GM12864 (cell line): ENCODE measurements around the gene ZC3H18.

Experiments
- DNase-seq: peaks from one replicate; pipeline ENCODE4 v3.0.0-alpha.2; 2011; ENCODE audit warnings: low read depth
- H3K4me3 ChIP-seq: 2 replicates; pipeline ENCODE4 v1.5.1; 2011; ENCODE audit warnings: mild to moderate bottlenecking, low read depth, low read length, control low read depth
- TF ChIP-seq, protein P1 (sequence below): IDR thresholded peaks from 2 replicates; pipeline ENCODE4 v1.5.1; 2011; ENCODE audit warnings: low read depth, mild to moderate bottlenecking, moderate library complexity, low read length, control low read depth, inconsistent platforms; ENCODE audit errors: missing control alignments

ZC3H18 gene

GRCh38 chr16:88655053-88655732, 85.0 kb downstream of the ZC3H18 start:
- TF ChIP-seq, protein P1, sequence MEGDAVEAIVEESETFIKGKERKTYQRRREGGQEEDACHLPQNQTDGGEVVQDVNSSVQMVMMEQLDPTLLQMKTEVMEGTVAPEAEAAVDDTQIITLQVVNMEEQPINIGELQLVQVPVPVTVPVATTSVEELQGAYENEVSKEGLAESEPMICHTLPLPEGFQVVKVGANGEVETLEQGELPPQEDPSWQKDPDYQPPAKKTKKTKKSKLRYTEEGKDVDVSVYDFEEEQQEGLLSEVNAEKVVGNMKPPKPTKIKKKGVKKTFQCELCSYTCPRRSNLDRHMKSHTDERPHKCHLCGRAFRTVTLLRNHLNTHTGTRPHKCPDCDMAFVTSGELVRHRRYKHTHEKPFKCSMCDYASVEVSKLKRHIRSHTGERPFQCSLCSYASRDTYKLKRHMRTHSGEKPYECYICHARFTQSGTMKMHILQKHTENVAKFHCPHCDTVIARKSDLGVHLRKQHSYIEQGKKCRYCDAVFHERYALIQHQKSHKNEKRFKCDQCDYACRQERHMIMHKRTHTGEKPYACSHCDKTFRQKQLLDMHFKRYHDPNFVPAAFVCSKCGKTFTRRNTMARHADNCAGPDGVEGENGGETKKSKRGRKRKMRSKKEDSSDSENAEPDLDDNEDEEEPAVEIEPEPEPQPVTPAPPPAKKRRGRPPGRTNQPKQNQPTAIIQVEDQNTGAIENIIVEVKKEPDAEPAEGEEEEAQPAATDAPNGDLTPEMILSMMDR: no peak
- H3K4me3 ChIP-seq: no peak overlapping the region
- no peak for DNase-seq

GRCh38 chr16:88655733-88656281, 85.6 kb downstream of the ZC3H18 start:
- H3K4me3 ChIP-seq: no peak overlapping the region
- TF ChIP-seq, protein P1: no peak
- no peak for DNase-seq

DNA sequence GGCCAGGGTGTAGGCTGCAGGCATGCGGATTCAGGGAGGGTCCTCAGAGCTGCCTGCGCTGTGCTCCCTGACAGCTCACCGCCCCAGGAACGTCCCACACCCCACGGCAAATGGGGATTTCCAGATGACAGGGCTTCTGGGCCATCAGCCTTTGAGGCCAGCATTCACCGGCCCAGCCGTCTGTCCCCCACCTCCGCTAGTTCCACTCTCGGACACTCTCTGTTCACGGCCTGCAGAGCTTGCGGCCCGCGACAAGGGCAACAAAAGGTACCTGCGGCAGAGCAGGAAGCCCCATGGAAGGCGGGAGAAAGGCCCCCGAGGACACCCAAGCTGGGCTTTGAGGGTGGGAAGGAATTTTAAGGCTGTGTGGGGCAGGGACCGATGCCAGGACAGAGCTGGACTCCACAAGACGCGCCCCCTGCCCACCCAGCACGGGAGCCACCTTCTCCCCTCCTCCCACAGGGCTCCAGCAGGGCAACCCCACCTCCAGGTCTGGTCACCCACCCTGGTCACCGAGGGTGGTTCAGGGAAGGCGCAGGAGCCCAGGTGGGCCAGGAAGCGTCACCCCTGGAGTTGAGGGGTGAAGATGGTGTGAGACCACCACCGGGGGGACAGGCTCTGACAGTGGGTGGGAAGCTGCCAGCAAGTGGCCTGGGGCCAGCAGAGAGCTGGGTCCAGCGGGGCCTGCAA, 86.2 kb downstream of the ZC3H18 start:
- TF ChIP-seq, protein P1: no peak
- no peak overlapping the region for H3K4me3 ChIP-seq
- DNase-seq: no peak

GRCh38 chr16:88657371-88657770, 87.2 kb downstream of the ZC3H18 start:
- TF ChIP-seq, protein P1: no peak
- H3K4me3 ChIP-seq: no peak overlapping the region
- DNase-seq: no peak

DNA sequence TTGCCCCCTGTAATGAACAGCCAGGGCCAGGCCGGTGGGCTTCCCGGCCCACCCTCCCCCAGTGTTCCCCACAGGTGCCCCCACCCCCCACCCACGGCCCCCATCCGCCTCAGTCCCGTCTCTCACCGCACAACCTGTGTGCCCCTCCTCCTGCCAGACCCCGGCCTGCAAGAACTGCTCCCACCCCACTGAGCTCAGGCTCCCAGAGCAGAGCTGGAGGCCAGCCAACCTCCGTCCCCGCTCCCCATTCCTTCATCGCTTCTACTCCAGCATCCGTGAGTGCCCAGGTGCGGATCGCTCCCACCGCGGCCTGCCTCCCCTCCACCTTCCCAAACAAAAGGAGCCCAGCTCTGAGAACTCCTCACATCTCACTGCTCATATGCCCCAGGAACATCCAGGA, 88.5 kb downstream of the ZC3H18 start:
- DNase-seq: no peak
- TF ChIP-seq, protein P1: no peak
- no peak overlapping the region for H3K4me3 ChIP-seq

- TF ChIP-seq, protein P1: no peak
- no peak for DNase-seq
- H3K4me3 ChIP-seq: no peak overlapping the region
Observed at GRCh38 chr16:88659160-88659559, 89.0 kb downstream of the ZC3H18 start.
